K562 (cell line): ENCODE measurements around the gene ZW10. TPM values are rescaled to one million over a fixed set of nuclear protein-coding genes. Genes with fewer than 3 reads are reported as not detected.

Source experiments
- BHLHE40 ChIP-seq: IDR thresholded peaks from 2 replicates; pipeline ENCODE4 v1.6.1; 2011; ENCODE audit warnings: low read length, improper control_type of control experiment
- BRD9 ChIP-seq: fragments of 450-650 bp; IDR thresholded peaks from 2 replicates; pipeline ENCODE4 v1.6.1; 2018; ENCODE audit warnings: low read depth; ENCODE audit not compliant: partially characterized antibody
- NBN ChIP-seq: fragments of 450-650 bp; IDR thresholded peaks from 2 replicates; pipeline ENCODE4 v1.6.1; 2016; ENCODE audit warnings: low read depth, mild to moderate bottlenecking
- PTTG1 ChIP-seq: fragments of 450-650 bp; IDR thresholded peaks from 2 replicates; pipeline ENCODE4 v1.6.1; 2016; ENCODE audit warnings: low read depth, mild to moderate bottlenecking, missing genetic modification characterization, missing compliant biosample characterization
- SMC3 ChIP-seq: conservative IDR thresholded peaks from 2 replicates; pipeline ENCODE4 v1.6.1; 2011; ENCODE audit warnings: low read depth, low read length, improper control_type of control experiment; ENCODE audit not compliant: insufficient read depth
- ZNF217 ChIP-seq: sonication (generic); formaldehyde crosslinking; IDR thresholded peaks from 2 replicates; pipeline ENCODE4 v1.8.0; 2022; ENCODE audit warnings: mild to moderate bottlenecking, missing genetic modification reagents
- polyA plus RNA-seq, 8 experiments: library from polyadenylated mRNA; depleted of rRNA in 4 of 8; stranded (reverse) in 5 of 8; unstranded in 3 of 8; fragments of >200 nt; fragmentation: Nextera tagmentation in 2 of 8; fragmentation: Illumina TruSeq in 1 of 8; extraction: Ambion mirVana in 2 of 8; extraction: Trizol in 1 of 8; gene quantifications; 2 replicates each; pipeline versions ENCODE4 v1.2.1 to v1.2.3, GENCODE V29; 2011 to 2014; ENCODE audit warnings: inconsistent platforms in 1 of 8, missing spikeins in 1 of 8
- total RNA-seq, 7 experiments: library from RNA; depleted of rRNA in 6 of 7; stranded (reverse); fragments of >200 nt in 6 of 7; fragmentation: Illumina TruSeq in 2 of 7; extraction: Trizol in 2 of 7; gene quantifications; 2 replicates each; pipeline versions ENCODE4 v1.2.1 to v1.2.3, GENCODE V29; 2011 to 2021; ENCODE audit warnings: low replicate concordance in 1 of 7
- TF ChIP-seq, protein P1 (sequence below), 3 experiments: IDR thresholded peaks in 2 of 3; conservative IDR thresholded peaks in 1 of 3; 2 replicates each; pipeline ENCODE4 v1.5.1; 2011 to 2012; ENCODE audit warnings: low read length in 3 of 3, mild to moderate bottlenecking in 3 of 3, control low read depth in 2 of 3, improper control_type of control experiment in 1 of 3, inconsistent platforms in 1 of 3, low read depth in 1 of 3, mixed read lengths in 1 of 3, moderate library complexity in 1 of 3; ENCODE audit not compliant: insufficient read depth in 2 of 3
- TF ChIP-seq, protein P2 (sequence below): IDR thresholded peaks from 2 replicates; pipeline ENCODE4 v1.6.1; 2011; ENCODE audit warnings: borderline replicate concordance, low read depth, mild to moderate bottlenecking, moderate library complexity, low read length; ENCODE audit not compliant: insufficient read depth, poor library complexity, severe bottlenecking

Gene ZW10
- total and polyA plus RNA-seq, 9 of the 15 experiments (the other 6 are each of a cell fraction or from before 2014, with no cell fraction given) = 9.4 to 37.7 (median 25.0) TPM

GRCh38 chr11:113806406-113806805, 32.9 kb upstream of the ZW10 start (continued):
- TF ChIP-seq SMC3 = peak; percentile 61; the same call in 1 of the 2 replicates
- no peak for TF ChIP-seq BHLHE40
- no peak for TF ChIP-seq ZNF217
- TF ChIP-seq PTTG1 (tag) = no peak
- no peak for TF ChIP-seq BRD9
- TF ChIP-seq, protein P1, sequence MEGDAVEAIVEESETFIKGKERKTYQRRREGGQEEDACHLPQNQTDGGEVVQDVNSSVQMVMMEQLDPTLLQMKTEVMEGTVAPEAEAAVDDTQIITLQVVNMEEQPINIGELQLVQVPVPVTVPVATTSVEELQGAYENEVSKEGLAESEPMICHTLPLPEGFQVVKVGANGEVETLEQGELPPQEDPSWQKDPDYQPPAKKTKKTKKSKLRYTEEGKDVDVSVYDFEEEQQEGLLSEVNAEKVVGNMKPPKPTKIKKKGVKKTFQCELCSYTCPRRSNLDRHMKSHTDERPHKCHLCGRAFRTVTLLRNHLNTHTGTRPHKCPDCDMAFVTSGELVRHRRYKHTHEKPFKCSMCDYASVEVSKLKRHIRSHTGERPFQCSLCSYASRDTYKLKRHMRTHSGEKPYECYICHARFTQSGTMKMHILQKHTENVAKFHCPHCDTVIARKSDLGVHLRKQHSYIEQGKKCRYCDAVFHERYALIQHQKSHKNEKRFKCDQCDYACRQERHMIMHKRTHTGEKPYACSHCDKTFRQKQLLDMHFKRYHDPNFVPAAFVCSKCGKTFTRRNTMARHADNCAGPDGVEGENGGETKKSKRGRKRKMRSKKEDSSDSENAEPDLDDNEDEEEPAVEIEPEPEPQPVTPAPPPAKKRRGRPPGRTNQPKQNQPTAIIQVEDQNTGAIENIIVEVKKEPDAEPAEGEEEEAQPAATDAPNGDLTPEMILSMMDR (IDR thresholded peaks at IDR 0.05 in 2 of 3, conservative IDR thresholded peaks at IDR 0.05 in 1 of 3; ENCODE audit: insufficient read depth in 2 of 3, low read depth in 1 of 3, low read length in 3 of 3) = peak; percentile 53 to 69 (median 64)
- TF ChIP-seq, protein P2, sequence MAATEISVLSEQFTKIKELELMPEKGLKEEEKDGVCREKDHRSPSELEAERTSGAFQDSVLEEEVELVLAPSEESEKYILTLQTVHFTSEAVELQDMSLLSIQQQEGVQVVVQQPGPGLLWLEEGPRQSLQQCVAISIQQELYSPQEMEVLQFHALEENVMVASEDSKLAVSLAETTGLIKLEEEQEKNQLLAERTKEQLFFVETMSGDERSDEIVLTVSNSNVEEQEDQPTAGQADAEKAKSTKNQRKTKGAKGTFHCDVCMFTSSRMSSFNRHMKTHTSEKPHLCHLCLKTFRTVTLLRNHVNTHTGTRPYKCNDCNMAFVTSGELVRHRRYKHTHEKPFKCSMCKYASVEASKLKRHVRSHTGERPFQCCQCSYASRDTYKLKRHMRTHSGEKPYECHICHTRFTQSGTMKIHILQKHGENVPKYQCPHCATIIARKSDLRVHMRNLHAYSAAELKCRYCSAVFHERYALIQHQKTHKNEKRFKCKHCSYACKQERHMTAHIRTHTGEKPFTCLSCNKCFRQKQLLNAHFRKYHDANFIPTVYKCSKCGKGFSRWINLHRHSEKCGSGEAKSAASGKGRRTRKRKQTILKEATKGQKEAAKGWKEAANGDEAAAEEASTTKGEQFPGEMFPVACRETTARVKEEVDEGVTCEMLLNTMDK = peak; percentile 55
- no peak for TF ChIP-seq NBN
